Osteoblast (primary cell): Measurements from ENCODE around the gene CSK. TPM values are rescaled to one million over a fixed set of nuclear protein-coding genes. Genes with fewer than 3 reads are reported as not detected.

Experiments
- DNase-seq: peaks from one replicate; pipeline ENCODE4 v3.0.0; 2011; ENCODE audit warnings: low spot score, mixed read lengths; ENCODE audit not compliant: insufficient read length; ENCODE audit errors: missing footprints
- H2AFZ ChIP-seq: 2 replicates; pipeline ENCODE4 v1.6.0; 2011; ENCODE audit warnings: mild to moderate bottlenecking, low read length
- H3K27ac ChIP-seq: 2 replicates; pipeline ENCODE4 v1.5.1; 2011; ENCODE audit warnings: mild to moderate bottlenecking, low read depth, low read length, moderate library complexity
- H3K27me3 ChIP-seq: 2 replicates; pipeline ENCODE4 v1.6.0; 2012; ENCODE audit warnings: mild to moderate bottlenecking, control low read depth, inconsistent platforms, low read length, moderate library complexity; ENCODE audit not compliant: insufficient read depth
- H3K36me3 ChIP-seq: 2 replicates; pipeline ENCODE4 v1.5.1; 2011; ENCODE audit warnings: mild to moderate bottlenecking, low read length, control low read depth, moderate library complexity; ENCODE audit not compliant: insufficient read depth
- H3K4me1 ChIP-seq: 2 replicates; pipeline ENCODE4 v1.5.1; 2011; ENCODE audit warnings: mild to moderate bottlenecking, low read length, control low read depth, moderate library complexity; ENCODE audit not compliant: insufficient read depth
- H3K4me2 ChIP-seq: 2 replicates; pipeline ENCODE4 v1.6.0; 2011; ENCODE audit warnings: mild to moderate bottlenecking, low read length; ENCODE audit not compliant: insufficient read depth
- H3K4me3 ChIP-seq: fragments of 200-600 bp; sonication (generic); 3 replicates; pipeline ENCODE4 v1.5.1; 2012; ENCODE audit warnings: mild to moderate bottlenecking, low read length, inconsistent platforms; ENCODE audit not compliant: insufficient read depth
- H3K79me2 ChIP-seq: 2 replicates; pipeline ENCODE4 v1.6.0; 2012; ENCODE audit warnings: mild to moderate bottlenecking, low read length, control low read depth, inconsistent platforms; ENCODE audit not compliant: insufficient read depth
- H3K9me3 ChIP-seq: 2 replicates; pipeline ENCODE4 v1.5.1; 2011; ENCODE audit warnings: low read depth, low read length, control low read depth
- H4K20me1 ChIP-seq: 2 replicates; pipeline ENCODE4 v1.6.0; 2012; ENCODE audit warnings: mild to moderate bottlenecking, low read length, control low read depth; ENCODE audit not compliant: insufficient read depth
- CTCF ChIP-seq: IDR thresholded peaks from 2 replicates; pipeline ENCODE4 v1.5.1; 2011; ENCODE audit warnings: mild to moderate bottlenecking, low read depth, low read length, moderate library complexity; ENCODE audit errors: extremely low read depth
- total RNA-seq: library from RNA; depleted of rRNA; stranded (reverse); fragments of >200 nt; gene quantifications from 2 replicates; pipeline ENCODE4 v1.2.3, GENCODE V29; 2012

Gene CSK
- total RNA-seq, 1 donor, result 31.5 TPM

GRCh38 chr15:74742422-74742821 lies 39.5 kb upstream of the CSK start:
- H3K4me2 ChIP-seq, result no peak overlapping the region
- H2AFZ ChIP-seq, result no peak overlapping the region
- H3K79me2 ChIP-seq, result no peaks in the 10 kb centered on the region
- H3K36me3 ChIP-seq, result no peaks in the 10 kb centered on the region
- H4K20me1 ChIP-seq, result no peaks in the 10 kb centered on the region
- no peak overlapping the region for H3K27ac ChIP-seq
- H3K9me3 ChIP-seq, result peaks cover 2% of the 10 kb centered on the region
- H3K4me1 ChIP-seq, result no peaks in the 10 kb centered on the region
- no peak for TF ChIP-seq CTCF
- H3K4me3 ChIP-seq, result no peak overlapping the region
- H3K27me3 ChIP-seq, result peaks cover 6% of the 10 kb centered on the region
- DNase-seq, result no peak

- H3K9me3 ChIP-seq, result peaks cover 2% of the 10 kb centered on the region
- no peaks in the 10 kb centered on the region for H3K4me1 ChIP-seq
- no peaks in the 10 kb centered on the region for H3K36me3 ChIP-seq
- H3K4me3 ChIP-seq, result no peak overlapping the region
- peaks cover 2% of the 10 kb centered on the region for H3K27me3 ChIP-seq
- H2AFZ ChIP-seq, result no peak overlapping the region
- TF ChIP-seq CTCF, result no peak
- H4K20me1 ChIP-seq, result no peaks in the 10 kb centered on the region
- no peaks in the 10 kb centered on the region for H3K79me2 ChIP-seq
- no peak overlapping the region for H3K27ac ChIP-seq
- DNase-seq, result no peak
- no peak overlapping the region for H3K4me2 ChIP-seq
Observed at GRCh38 chr15:74746389-74746788, 35.5 kb upstream of the CSK start.

- peaks cover 7% of the 10 kb centered on the region for H3K27me3 ChIP-seq
- H3K4me3 ChIP-seq, result no peak within 1 kb of the TSS
- no peak within 1 kb of the TSS for H3K27ac ChIP-seq
- H3K79me2 ChIP-seq, result no peaks in the 10 kb centered on the region
- H2AFZ ChIP-seq, result no peak within 1 kb of the TSS
- TF ChIP-seq CTCF, result no peak
- no peaks in the 10 kb centered on the region for H4K20me1 ChIP-seq
- no peaks in the 10 kb centered on the region for H3K9me3 ChIP-seq
- H3K36me3 ChIP-seq, result no peaks in the 10 kb centered on the region
- no peaks in the 10 kb centered on the region for H3K4me1 ChIP-seq
- no peak for DNase-seq
- H3K4me2 ChIP-seq, result no peak within 1 kb of the TSS
Observed at GRCh38 chr15:74748322-74748946, 33.4 kb upstream of the CSK start, which contains the start of gene CYP1A2. CYP1A2 (plus strand) TSS chr15:74748845; CDS start chr15:74749739, 894 bp downstream.

GRCh38 chr15:74749832-74750231 lies 32.0 kb upstream of the CSK start:
- no peak for DNase-seq
- Histone ChIP-seq H3K79me2 (no peaks in the 10 kb centered on the region), H3K9me3 (no peaks in the 10 kb centered on the region), H4K20me1 (no peaks in the 10 kb centered on the region), H3K4me2 (no peak overlapping the region), H3K27ac (no peak overlapping the region), H2AFZ (no peak overlapping the region), H3K36me3 (no peaks in the 10 kb centered on the region), H3K27me3 (peaks cover 7% of the 10 kb centered on the region), H3K4me3 (no peak overlapping the region), H3K4me1 (no peaks in the 10 kb centered on the region)
- TF ChIP-seq CTCF, result no peak
